CD4-positive, alpha-beta T cell treated with Interleukin-17A for 4 hours (primary cell): ENCODE data around the gene LYZL6.
"Not testable (repeated sequence)": the region's sequence is repeated elsewhere in the genome, so short reads cannot be mapped to it uniquely, and the experiment has no call there.

Experiments used
- DNase-seq: peaks from one replicate; pipeline ENCODE4 v3.0.0-alpha.2; 2020; ENCODE audit warnings: mixed read lengths

LYZL6 gene

GRCh38 chr17:35944151-35944550 lies 638 bp upstream of the LYZL6 start:
- no peak for DNase-seq

- DNase-seq: no peak
Measured at GRCh38 chr17:35942588-35943186, 826 bp downstream of the LYZL6 start.

GRCh38 chr17:35938492-35938891 lies 5.0 kb downstream of the LYZL6 start:
- DNase-seq: not testable (repeated sequence)

GRCh38 chr17:35936063-35936462 lies 7.5 kb downstream of the LYZL6 start:
- DNase-seq: no peak

GRCh38 chr17:35934760-35935159 lies 8.8 kb downstream of the LYZL6 start:
- no peak for DNase-seq

- no peak for DNase-seq
Measured at GRCh38 chr17:35932586-35932985, 10.9 kb downstream of the LYZL6 start.

GRCh38 chr17:35931794-35932425 lies 11.6 kb downstream of the LYZL6 start:
- DNase-seq: no peak

- DNase-seq: peak; percentile 78
Measured at GRCh38 chr17:35930211-35931065, 13.1 kb downstream of the LYZL6 start, which contains the start of gene RDM1. Gene RDM1 (minus strand): TSS chr17:35930773. CDS start chr17:35930727, 46 bp downstream.

GRCh38 chr17:35927714-35928113 lies 15.8 kb downstream of the LYZL6 start:
- no peak for DNase-seq

- DNase-seq: no peak
Measured at GRCh38 chr17:35923609-35924114, 19.9 kb downstream of the LYZL6 start.

GRCh38 chr17:35920229-35920628 lies 23.3 kb downstream of the LYZL6 start:
- no peak for DNase-seq

- DNase-seq: no peak
Measured at GRCh38 chr17:35918665-35919064, 24.8 kb downstream of the LYZL6 start.

GRCh38 chr17:35917519-35918213 lies 25.8 kb downstream of the LYZL6 start:
- DNase-seq: no peak

GRCh38 chr17:35915153-35915964 lies 28.2 kb downstream of the LYZL6 start:
- DNase-seq: no peak

GRCh38 chr17:35914354-35914753 lies 29.2 kb downstream of the LYZL6 start:
- DNase-seq: no peak

GRCh38 chr17:35913609-35914008 lies 29.9 kb downstream of the LYZL6 start:
- DNase-seq: no peak

GRCh38 chr17:35912942-35913341 lies 30.6 kb downstream of the LYZL6 start:
- DNase-seq: no peak

GRCh38 chr17:35912339-35912912 lies 31.1 kb downstream of the LYZL6 start:
- DNase-seq: no peak

GRCh38 chr17:35909408-35909807 lies 34.1 kb downstream of the LYZL6 start:
- no peak for DNase-seq

- no peak for DNase-seq
Measured at GRCh38 chr17:35907691-35908090, 35.8 kb downstream of the LYZL6 start.

GRCh38 chr17:35906926-35907637 lies 36.4 kb downstream of the LYZL6 start:
- peak; percentile 19 for DNase-seq
